GM21367 (cell line): Measurements from ENCODE around the gene PITPNC1.
"Not testable (repeated sequence)": the region's sequence is repeated elsewhere in the genome, so short reads cannot be mapped to it uniquely, and the experiment has no call there.

Experiments
- ATAC-seq: cut with Tn5 transposase; IDR thresholded peaks from one replicate; pipeline ENCODE4 v1.9.1; 2021; ENCODE audit not compliant: unreplicated experiment

Gene PITPNC1

GRCh38 chr17:67452681-67453554, 75.8 kb downstream of the PITPNC1 start:
- no peak for ATAC-seq

DNA sequence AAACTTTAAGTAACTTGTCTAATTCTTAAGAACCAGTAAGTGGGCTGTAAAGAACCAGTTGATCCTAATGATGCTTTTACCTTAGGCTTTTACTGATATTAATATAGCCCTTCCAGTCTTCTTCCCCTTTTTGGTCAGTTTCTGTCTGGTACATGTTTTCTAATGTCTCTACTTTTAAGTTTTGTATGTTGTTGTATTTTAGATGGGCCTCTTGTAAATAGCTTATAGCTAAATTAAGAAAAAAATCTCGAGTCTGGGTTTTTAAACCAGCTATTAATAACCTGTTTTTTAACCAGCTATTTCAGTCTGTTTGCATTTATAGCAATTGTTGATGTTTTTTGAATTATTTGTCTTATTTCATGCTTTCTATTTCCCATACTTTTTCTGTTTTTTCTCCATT, 79.0 kb downstream of the PITPNC1 start:
- ATAC-seq, result no peak

GRCh38 chr17:67456889-67457288, 79.8 kb downstream of the PITPNC1 start:
- no peak for ATAC-seq

GRCh38 chr17:67458203-67458602, 81.1 kb downstream of the PITPNC1 start:
- no peak for ATAC-seq

GRCh38 chr17:67459985-67460384, 82.9 kb downstream of the PITPNC1 start:
- no peak for ATAC-seq

GRCh38 chr17:67461228-67461780, 84.2 kb downstream of the PITPNC1 start:
- ATAC-seq, result no peak

- ATAC-seq, result no peak
Measured at GRCh38 chr17:67461876-67462275, 84.8 kb downstream of the PITPNC1 start.

GRCh38 chr17:67466251-67466796, 89.2 kb downstream of the PITPNC1 start:
- no peak for ATAC-seq

DNA sequence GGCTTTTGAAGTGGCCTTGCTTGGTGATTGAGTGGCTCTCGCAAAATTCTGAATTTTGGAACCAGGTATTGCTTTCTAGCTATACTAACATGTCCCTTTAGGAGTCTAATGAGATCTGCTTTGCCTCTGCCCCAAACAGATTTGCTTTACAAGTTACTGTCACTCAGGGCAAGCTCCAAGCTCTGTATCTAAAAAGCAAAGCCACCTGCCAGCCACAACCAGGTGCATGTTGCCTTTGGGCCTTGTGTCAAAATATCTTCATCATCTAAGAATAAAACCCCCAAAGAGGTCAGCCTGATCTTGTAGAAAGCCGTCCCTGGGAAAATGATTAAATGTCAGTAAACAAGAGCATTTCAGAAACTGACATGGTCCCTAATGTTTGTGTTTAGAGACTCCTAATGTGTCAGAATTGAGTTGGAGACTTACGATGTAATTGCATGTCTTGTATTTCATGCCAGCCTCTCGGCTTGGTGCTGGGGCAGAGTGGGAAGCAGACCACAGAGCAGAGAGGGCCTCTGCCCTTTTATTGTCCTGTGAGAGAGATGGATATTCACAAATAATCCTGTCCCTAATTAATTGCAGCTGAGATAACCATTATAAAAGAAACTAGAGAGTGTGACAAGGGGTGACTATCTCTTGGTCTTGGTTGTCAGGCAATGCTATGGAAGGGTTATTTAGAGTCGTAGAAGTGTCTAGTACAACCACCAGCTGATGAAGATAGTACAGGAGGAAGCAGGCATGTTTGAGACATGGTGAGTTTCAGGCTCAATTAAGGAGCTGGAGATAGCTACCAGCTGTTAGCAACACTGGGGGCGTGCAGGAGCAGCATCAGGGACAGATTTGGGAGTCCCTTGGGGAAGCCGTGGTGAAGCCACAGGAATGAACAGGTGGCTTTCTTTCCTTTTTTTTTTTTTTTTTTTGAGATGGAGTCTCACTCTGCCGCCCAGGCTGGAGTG, 90.7 kb downstream of the PITPNC1 start:
- no peak for ATAC-seq

DNA sequence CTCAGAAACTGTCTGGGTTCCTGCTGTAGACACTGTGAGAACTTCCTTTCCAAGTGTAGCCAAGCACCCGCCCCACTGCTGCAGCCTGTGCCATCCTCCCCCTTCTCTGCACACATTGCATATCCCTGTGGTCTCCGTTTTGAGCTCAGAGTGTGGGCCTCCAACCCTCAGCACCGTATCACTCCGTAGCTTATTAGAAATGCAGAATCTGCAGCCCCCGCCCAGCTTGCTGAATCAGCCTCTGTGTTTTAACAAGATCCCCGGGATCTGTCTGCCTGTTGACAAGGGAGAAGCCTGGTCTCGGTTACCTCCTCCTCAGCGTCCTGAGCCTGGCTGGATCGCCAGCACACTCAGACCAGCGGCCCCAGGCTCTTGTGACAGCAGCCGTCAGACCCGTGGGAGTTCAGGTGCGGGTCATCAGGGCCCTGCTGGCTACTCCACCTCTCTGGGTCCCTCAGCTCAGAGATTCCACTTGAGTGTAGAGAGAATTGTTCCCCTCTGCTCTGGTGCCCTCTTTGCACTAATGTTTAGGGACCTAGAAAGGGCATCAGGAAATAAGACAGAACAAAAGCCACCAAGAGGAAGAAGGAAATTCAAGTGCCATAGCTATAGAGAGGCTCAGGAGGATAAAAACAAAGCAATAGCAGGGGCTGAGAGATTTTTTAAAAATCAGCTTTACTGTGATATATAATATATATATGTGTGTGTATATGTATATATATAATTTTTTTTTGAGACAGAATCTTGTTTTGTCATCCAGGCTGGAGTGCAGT, 92.3 kb downstream of the PITPNC1 start:
- ATAC-seq, result no peak

- ATAC-seq, result no peak
Measured at GRCh38 chr17:67470163-67470562, 93.1 kb downstream of the PITPNC1 start.

- no peak for ATAC-seq
Measured at GRCh38 chr17:67471118-67471517, 94.0 kb downstream of the PITPNC1 start.

DNA sequence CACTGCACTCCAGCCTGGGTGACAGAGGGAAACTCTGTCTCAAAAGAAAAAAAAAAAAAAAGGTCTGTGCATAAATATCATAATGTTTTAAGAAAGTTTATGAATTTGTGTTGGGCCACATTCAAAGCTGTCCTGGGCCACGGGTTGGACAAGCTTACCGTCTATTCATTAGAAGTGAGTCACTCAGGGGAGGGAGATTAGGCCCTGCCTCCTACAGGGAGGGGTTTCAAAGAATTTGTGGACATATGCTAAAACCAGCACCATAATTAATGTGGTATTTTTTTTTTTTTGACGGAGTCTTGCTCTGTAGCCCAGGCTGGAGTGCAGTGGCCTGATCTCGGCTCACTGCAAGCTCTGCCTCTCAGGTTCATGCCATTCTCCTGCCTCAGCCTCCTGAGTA, 95.5 kb downstream of the PITPNC1 start:
- not testable (repeated sequence) for ATAC-seq

DNA sequence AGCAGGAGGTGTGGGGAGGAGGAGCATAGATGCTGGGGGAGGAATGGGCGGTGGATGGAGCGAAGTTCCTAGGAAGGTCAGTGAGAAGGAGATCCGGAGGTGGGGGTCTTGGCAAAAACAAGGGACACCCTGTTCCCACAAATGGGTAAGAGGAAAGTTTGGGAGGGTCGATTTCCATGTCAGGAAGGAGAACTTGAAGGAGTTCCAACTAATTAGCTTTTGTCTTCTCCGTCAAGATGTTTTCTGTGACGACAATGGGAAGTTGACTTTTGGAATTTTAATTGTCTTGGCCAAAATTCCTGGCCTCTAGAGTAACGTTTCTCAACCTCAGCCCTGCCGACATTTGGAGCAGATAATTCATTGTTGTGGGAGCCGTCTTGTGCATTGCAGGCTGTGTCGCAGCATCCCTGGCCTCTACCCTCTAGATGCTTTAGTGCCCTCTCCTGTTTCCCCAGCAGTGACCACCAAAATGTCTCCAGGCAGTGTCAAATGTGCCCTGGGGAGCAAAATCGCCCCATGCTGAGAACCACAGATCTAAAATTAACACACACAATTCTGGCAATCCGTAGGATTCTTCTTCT, 97.1 kb downstream of the PITPNC1 start:
- ATAC-seq, result no peak

GRCh38 chr17:67475161-67475937, 98.3 kb downstream of the PITPNC1 start:
- no peak for ATAC-seq

DNA sequence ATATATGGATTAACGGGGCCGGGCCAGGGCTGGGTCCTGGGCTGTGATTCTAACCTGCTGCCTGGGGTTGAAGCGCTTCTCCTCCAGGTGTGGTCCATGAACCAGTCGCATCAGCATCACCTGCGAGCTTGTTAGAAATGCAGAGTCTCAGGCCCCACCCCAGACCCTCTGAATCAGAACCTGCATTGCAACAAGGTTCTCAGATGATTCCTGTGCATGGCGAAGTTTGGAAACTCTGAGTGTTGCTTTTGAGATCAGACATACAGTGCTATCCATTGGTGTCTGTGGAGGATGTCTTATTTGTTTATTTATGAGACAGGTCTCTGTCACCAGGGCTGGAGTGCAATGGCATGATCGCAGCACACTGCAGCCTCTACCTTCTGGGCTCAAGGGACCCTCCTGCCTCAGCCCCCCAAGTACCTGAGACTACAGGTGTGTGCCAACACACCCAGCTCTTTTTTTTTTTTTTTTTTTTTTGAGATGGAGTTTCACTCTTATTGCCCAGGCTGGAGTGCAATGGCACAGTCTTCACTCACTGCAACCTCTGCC, 99.8 kb downstream of the PITPNC1 start:
- no peak for ATAC-seq

- no peak for ATAC-seq
Measured at GRCh38 chr17:67477687-67478086, 100.6 kb downstream of the PITPNC1 start.

DNA sequence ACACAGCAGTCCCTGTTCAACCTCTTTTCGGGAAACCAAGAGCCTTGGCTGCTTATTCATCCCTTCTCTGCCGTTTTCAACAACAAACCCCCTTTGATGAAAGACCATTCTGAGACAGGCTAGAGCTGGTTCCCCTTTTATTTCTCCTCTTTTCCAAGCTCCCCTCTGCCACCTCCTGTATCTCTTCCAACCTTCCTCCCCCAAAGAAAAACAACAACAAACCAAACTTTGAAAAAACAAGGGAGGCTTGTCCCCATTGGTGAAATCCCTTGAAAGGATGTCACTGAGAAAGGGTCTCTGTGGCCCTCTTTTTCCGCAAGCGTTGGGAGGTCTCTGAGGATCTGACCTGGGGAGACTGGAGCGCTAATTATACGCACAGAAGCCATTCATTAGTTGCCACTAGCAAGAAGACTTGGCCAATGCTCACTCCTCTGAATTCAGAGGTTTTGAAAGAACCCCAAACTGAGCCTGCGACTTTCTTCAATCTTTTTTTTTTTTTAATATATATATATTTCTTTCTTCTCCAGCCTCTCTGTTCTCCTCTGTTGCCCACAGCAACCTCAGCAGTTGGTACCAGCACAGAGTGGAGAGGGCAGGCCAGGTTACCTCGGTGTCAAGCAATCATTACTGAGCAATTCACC, 101.4 kb downstream of the PITPNC1 start:
- ATAC-seq, result no peak

DNA sequence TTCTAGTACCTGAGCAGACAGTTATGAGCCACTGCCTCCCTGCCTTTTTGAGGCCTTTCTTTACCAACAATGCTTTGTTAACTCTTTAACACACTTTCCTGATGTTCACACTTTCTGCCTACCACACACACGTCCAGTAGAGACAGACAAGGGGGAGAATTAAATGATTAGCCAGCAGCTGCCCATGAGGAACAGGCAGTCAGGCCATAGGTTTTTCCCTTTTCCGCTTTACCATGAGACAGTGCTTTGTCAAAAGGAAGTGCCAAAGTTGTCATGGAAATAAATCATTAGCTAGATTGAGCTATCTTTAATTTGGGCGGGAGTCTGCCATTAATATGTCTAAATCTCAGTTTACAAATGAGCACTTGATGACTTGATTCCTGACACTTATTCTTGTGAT, 102.1 kb downstream of the PITPNC1 start:
- no peak for ATAC-seq
